Skin epidermis (tissue), 12 donors: ENCODE results near the gene LIMK2.
A peak's percentile ranks its signal among the peaks of the same experiment; 100 is the strongest.

Source experiments
- H3K27ac ChIP-seq, 21 experiments: fragments of 200-600 bp; sonication (generic) in 11 of 21; one replicate each; pipeline ENCODE4 v1.5.0; 2020; ENCODE audit warnings: mild to moderate bottlenecking in 3 of 21, inconsistent platforms in 2 of 21, moderate library complexity in 2 of 21
- H3K4me3 ChIP-seq, 7 experiments: fragments of 200-600 bp; sonication (generic) in 2 of 7; one replicate each; pipeline ENCODE4 v1.5.0; 2020; ENCODE audit warnings: inconsistent platforms in 2 of 7, mild to moderate bottlenecking in 2 of 7, moderate library complexity in 1 of 7

LIMK2 gene

GRCh38 chr22:31262312-31263133 lies 50.4 kb downstream of the LIMK2 start:
- H3K4me3 ChIP-seq = no peak overlapping the region
- no peak overlapping the region for H3K27ac ChIP-seq

GRCh38 chr22:31263896-31264640 lies 52.0 kb downstream of the LIMK2 start:
- H3K27ac ChIP-seq = no peak overlapping the region
- H3K4me3 ChIP-seq = no peak overlapping the region

- no peak overlapping the region for H3K4me3 ChIP-seq
- peak overlapping the region in 1 of 21 experiments; percentile 36 for H3K27ac ChIP-seq
Measured at GRCh38 chr22:31268281-31268680, 56.2 kb downstream of the LIMK2 start.

GRCh38 chr22:31269892-31270579 lies 57.9 kb downstream of the LIMK2 start:
- H3K4me3 ChIP-seq = no peak overlapping the region
- H3K27ac ChIP-seq = peak overlapping the region in 4 of 21 experiments; percentile 9 to 45 (median 20)

- H3K27ac ChIP-seq = peak overlapping the region in 2 of 21 experiments; percentile 23 to 31
- H3K4me3 ChIP-seq = no peak overlapping the region
Measured at GRCh38 chr22:31271026-31271425, 58.9 kb downstream of the LIMK2 start.

- Histone ChIP-seq H3K27ac (peak overlapping the region in 4 of 21 experiments; percentile 8 to 31 (median 26)), H3K4me3 (no peak overlapping the region)
Measured at GRCh38 chr22:31271485-31271884, 59.4 kb downstream of the LIMK2 start.

- H3K27ac ChIP-seq = peak overlapping the region in 8 of 21 experiments; percentile 6 to 50 (median 36)
- no peak overlapping the region for H3K4me3 ChIP-seq
Measured at GRCh38 chr22:31272522-31273446, 60.7 kb downstream of the LIMK2 start.

- H3K4me3 ChIP-seq = no peak overlapping the region
Measured at GRCh38 chr22:31274017-31274416, 61.9 kb downstream of the LIMK2 start.

GRCh38 chr22:31275018-31275417 lies 62.9 kb downstream of the LIMK2 start:
- peak overlapping the region in 6 of 21 experiments; percentile 14 to 55 (median 18) for H3K27ac ChIP-seq
- no peak overlapping the region for H3K4me3 ChIP-seq

More at GRCh38 chr22:31274017-31274416, 61.9 kb downstream of the LIMK2 start:
- H3K27ac ChIP-seq = no peak overlapping the region

- Histone ChIP-seq H3K27ac (peak overlapping the region in 3 of 21 experiments; percentile 20 to 55 (median 42)), H3K4me3 (no peak overlapping the region)
Measured at GRCh38 chr22:31275576-31275975, 63.5 kb downstream of the LIMK2 start.

- Histone ChIP-seq H3K27ac (no peak overlapping the region), H3K4me3 (no peak overlapping the region)
Measured at GRCh38 chr22:31276426-31277167, 64.5 kb downstream of the LIMK2 start.

GRCh38 chr22:31277741-31278140 lies 65.6 kb downstream of the LIMK2 start:
- Histone ChIP-seq H3K4me3 (no peak overlapping the region), H3K27ac (peak overlapping the region in 10 of 21 experiments; percentile 6 to 84 (median 60))

GRCh38 chr22:31278151-31278621 lies 66.1 kb downstream of the LIMK2 start:
- no peak overlapping the region for H3K4me3 ChIP-seq
- peak overlapping the region in 15 of 21 experiments; percentile 5 to 84 (median 57) for H3K27ac ChIP-seq

GRCh38 chr22:31278626-31279326 lies 66.7 kb downstream of the LIMK2 start:
- Histone ChIP-seq H3K4me3 (no peak overlapping the region), H3K27ac (peak overlapping the region in 18 of 21 experiments; percentile 1 to 84 (median 50))

- Histone ChIP-seq H3K27ac (peak overlapping the region in 16 of 21 experiments; percentile 1 to 84 (median 52)), H3K4me3 (no peak overlapping the region)
Measured at GRCh38 chr22:31279327-31279669, 67.2 kb downstream of the LIMK2 start.

- no peak overlapping the region for H3K4me3 ChIP-seq
- H3K27ac ChIP-seq = peak overlapping the region in 8 of 21 experiments; percentile 6 to 84 (median 68)
Measured at GRCh38 chr22:31279821-31280505, 67.9 kb downstream of the LIMK2 start.

GRCh38 chr22:31281733-31282132 lies 69.6 kb downstream of the LIMK2 start:
- Histone ChIP-seq H3K4me3 (no peak overlapping the region), H3K27ac (peak overlapping the region in 1 of 21 experiments; percentile 44)
